ENCODE data around the gene HCAR2.
"Not testable (repeated sequence)": the region's sequence is repeated elsewhere in the genome, so short reads cannot be mapped to it uniquely, and the experiment has no call there.

HCAR2 gene

GRCh38 chr12:122702890-122703611 lies at the start of gene HCAR2:
Gene HCAR2, minus strand, starts transcription at chr12:122703357. Its CDS starts 74 bp downstream, at chr12:122703283.
- DNase-seq (ENCODE audit: low read depth in 2 of 2): not testable (repeated sequence)

DNA sequence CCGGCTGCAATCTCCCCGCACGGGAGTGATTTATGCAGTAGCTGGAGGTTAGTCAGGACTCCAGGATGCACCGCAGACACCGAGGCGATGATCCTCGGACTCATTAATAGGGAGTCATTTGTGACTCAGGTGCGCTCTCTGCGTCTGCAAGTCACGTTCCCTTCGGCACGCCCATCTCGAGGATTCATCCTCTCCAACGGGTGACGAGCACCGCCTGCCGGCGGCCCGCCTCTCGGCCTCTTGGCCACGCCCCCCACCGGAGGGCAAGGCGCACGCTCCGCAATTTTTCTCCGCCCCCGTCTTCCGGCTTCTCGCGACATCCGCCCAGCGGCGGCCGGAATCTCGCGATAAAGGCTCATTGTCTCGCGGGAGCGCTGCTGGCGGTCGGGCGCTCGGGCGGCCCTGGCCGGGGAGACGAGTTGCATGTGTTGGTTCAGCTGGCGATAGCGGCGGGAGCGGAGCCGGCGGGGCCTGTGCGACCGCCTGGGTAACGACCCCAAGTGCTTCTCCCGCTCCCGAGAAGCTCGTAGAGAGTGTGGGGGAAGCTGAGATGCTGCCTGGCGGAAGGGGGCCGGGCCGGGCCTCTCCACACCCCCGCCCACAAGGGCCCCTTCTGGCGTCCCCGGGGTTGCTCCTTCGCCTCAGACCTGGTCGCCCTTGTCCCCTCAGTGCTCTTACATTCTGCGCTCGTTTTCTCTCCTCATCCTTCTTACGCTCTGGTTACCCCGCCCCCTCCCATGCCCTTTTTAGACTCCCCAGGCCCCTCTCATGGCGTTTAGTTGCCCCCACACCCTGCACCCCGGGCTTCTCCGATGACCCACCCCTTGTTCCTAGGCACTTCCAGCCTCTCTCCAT lies 49.5 kb upstream of the HCAR2 start, which contains the start of gene DENR:
TSS of gene DENR (plus strand) at position 361 of the 855 bp plus-strand sequence. CDS start 878 bp downstream, outside the sequence.
- peak; percentile 99 for DNase-seq (ENCODE audit: low read depth in 2 of 2)

DNA sequence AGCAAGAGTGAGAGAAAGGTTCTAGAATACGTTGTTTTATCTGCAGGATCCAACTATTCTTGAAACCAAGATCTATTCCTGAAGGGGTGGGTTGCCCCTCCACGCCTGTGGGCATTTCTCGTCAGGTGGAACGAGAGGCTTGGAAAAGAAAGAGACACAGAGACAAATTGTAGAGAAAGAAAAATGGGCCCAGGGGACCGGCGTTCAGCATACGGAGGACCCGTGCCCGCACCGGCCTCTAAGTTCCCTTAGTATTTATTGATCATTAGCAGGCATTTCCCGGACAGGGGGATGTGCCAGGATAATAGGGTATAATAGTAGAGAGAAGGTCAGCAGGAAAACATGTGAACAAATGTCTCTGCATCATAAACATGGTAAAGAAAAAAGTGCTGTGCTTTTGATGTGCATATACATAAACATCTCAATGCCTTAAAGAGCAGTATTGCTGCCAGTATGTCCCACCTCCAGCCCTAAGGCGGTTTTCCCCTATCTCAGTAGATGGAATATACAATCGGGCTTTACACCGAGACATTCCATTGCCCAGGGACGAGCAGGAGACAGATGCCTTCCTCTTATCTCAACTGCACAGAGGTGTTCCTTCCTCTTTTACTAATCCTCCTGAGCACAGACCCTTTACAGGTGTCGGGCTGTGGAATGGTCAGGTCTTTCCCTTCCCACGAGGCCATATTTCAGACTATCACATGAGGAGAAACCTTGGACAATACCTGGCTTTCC lies 47.8 kb upstream of the HCAR2 start:
- DNase-seq (ENCODE audit: low read depth in 2 of 2): not testable (repeated sequence)

GRCh38 chr12:122749569-122750332 lies 46.6 kb upstream of the HCAR2 start:
- DNase-seq (ENCODE audit: low read depth in 2 of 2): no peak

GRCh38 chr12:122747224-122748135 lies 44.3 kb upstream of the HCAR2 start:
- DNase-seq (ENCODE audit: low read depth in 2 of 2): no peak

- DNase-seq (ENCODE audit: low read depth in 2 of 2): no peak
Measured at GRCh38 chr12:122743895-122744525, 40.9 kb upstream of the HCAR2 start.

DNA sequence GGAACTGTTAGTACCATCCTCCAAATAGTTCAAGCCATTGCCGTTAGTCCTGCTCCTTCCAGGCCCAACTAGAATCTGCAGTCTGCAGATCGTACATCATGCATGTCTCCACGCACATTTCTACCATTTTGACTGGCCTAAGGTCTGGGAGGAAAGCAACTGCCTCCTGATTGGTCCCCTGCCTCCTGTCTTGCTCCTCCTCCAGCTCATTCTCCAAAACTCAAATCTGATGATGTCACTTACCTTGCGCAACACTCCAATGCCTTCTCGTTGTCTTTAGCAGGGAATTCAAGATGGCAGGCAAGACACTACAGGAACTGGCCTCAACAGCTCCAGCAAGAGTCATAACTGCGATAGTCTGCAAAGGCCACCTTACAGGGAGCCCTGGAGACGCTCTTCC lies 37.2 kb upstream of the HCAR2 start:
- DNase-seq (ENCODE audit: low read depth in 2 of 2): no peak

- no peak for DNase-seq (ENCODE audit: low read depth in 2 of 2)
Measured at GRCh38 chr12:122738571-122738970, 35.4 kb upstream of the HCAR2 start.

GRCh38 chr12:122732611-122733010 lies 29.5 kb upstream of the HCAR2 start:
- no peak for DNase-seq (ENCODE audit: low read depth in 2 of 2)

- DNase-seq (ENCODE audit: low read depth in 2 of 2): peak in 1 of 2 donors; percentile 14
Measured at GRCh38 chr12:122732170-122732569, 29.0 kb upstream of the HCAR2 start.

- peak; percentile 27 to 50 for DNase-seq (ENCODE audit: low read depth in 2 of 2)
Measured at GRCh38 chr12:122730215-122731014, 27.3 kb upstream of the HCAR2 start, which contains the start of gene HCAR1. Gene HCAR1, minus strand, starts transcription at chr12:122730844. Its CDS starts 505 bp downstream, at chr12:122730339.

- DNase-seq (ENCODE audit: low read depth in 2 of 2): no peak
Measured at GRCh38 chr12:122729583-122730214, 26.5 kb upstream of the HCAR2 start.

- no peak for DNase-seq (ENCODE audit: low read depth in 2 of 2)
Measured at GRCh38 chr12:122726080-122726558, 23.0 kb upstream of the HCAR2 start.

GRCh38 chr12:122725452-122726079 lies 22.4 kb upstream of the HCAR2 start:
- no peak for DNase-seq (ENCODE audit: low read depth in 2 of 2)

DNA sequence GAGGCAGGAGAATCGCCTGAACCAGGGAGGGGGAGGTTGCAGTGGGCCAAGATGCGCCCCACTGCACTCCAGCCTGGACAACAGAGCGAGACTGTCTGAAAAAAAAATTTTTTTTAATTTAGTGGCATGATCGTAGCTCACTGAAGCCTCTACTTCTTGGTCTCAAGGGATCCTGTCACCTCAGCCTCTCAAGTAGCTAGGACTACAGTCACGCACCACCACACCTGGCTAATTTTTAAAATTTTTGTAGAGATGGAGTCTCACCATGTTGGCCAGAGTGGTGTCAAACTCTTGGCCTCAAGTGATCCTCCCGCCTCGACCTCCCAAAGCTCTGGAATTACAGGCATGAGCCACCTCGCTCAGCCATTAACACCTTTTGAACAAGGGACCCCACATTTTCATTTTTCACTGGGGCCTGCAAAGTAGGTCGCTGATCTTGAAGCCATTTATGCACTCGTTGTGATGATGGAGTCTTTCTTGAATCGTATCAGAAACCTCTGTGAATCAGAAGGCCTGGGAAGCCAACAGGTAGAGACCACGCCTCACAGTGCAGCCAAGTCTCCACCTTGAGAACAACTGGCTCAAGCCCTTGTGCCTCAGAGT lies 21.6 kb upstream of the HCAR2 start:
- DNase-seq (ENCODE audit: low read depth in 2 of 2): no peak

DNA sequence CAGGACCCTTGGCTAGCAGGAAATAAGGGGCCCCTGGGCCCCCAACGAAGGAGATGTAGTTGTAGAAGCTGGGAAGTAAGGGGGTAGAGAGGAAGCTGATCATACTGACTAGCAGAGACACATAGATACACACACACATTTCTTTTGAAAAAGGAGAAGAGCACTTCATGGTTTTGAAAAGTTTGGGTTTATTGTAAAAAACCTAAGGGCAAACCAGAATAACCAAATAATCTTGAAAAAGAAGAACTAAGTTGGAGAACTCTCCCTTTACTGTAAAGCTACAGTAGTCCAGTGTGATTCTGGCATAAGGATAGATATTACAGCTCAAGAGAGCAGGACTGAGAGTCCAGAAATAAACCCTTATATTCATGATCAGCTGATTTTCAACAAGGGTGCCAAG lies 19.2 kb upstream of the HCAR2 start:
- DNase-seq (ENCODE audit: low read depth in 2 of 2): no peak

DNA sequence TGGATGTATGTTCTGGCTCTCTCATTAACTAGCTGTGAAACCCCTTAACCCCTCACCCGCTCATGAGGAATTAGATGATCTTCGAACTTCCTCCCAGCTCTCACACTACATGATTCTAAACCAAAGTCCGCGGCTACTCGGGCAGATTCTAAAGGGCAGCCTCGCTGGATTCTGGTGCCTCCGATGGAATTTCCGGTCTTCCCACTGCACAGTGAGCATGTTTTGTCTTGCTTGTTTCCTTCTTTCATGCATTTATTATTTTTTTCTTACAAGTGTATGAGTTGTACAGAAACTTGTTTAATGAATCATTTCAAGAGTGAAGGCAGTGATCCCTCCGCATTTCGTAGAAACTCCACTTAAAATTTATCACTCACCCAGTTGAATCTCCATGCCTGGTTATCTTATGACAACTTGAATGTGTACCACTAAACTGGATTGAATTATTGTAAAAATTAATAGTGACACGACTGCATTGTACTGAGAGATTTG lies 17.9 kb upstream of the HCAR2 start:
- no peak for DNase-seq (ENCODE audit: low read depth in 2 of 2)
